HG02763 (cell line): Measurements from ENCODE around the gene OPRL1.

Experiments
- ATAC-seq: cut with Tn5 transposase; IDR thresholded peaks from one replicate; pipeline ENCODE4 v1.9.1; 2021; ENCODE audit warnings: mild to moderate bottlenecking, moderate library complexity; ENCODE audit not compliant: unreplicated experiment

Gene OPRL1

GRCh38 chr20:64070244-64070993, 9.5 kb upstream of the OPRL1 start:
- no peak for ATAC-seq

- ATAC-seq = no peak
Measured at GRCh38 chr20:64071341-64072332, 8.2 kb upstream of the OPRL1 start.

- ATAC-seq = no peak
Measured at GRCh38 chr20:64072498-64073063, 7.3 kb upstream of the OPRL1 start.

GRCh38 chr20:64073476-64074183, 6.3 kb upstream of the OPRL1 start:
- ATAC-seq = no peak

DNA sequence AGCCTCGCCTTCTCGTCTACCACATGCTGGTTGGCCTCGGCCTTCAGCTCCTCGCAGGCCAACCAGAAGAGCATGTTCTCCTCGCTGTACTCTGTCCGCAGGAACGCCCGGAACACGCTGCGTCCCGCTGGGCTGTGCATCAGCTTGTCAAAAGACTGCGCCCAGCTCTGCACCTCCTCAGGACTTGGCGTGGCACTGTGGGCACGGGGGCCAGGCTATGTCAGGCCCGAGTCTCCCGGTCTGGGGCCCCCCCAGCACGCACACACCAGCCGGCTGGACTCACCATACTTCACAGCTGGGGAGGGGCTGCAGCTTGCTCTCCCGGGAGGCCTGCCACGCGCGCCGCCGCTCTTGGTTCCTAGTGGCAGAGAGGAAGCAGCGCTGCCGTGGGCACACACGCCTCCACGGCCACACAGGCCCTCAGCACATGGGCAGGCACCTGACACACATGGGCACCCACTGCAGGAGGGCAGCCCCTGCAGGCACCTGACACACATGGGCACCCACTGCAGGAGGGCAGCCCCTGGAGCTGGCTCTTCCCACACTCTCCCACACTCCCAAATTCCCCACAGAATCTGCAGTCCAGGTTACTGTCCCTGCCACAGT, 5.6 kb upstream of the OPRL1 start:
- ATAC-seq = no peak

DNA sequence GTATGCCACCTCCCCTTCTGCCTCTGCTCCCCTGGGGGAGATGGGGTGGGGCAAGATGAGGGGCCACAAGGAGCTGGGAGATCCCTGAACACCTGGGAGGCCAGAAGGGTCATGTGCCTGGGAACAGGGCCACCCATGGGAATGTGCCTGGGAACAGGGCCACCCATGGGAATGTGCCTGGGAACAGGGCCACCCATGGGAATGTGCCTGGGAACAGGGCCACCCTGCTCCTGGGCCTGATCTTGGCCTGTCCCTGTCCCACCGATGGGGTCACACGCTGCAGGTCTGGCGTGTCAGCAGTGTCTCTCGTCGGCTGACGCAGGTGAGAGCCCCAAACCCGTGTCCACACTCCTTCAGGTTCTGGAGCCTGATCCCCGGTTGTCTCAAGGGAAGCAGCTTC, 4.9 kb upstream of the OPRL1 start:
- no peak for ATAC-seq

DNA sequence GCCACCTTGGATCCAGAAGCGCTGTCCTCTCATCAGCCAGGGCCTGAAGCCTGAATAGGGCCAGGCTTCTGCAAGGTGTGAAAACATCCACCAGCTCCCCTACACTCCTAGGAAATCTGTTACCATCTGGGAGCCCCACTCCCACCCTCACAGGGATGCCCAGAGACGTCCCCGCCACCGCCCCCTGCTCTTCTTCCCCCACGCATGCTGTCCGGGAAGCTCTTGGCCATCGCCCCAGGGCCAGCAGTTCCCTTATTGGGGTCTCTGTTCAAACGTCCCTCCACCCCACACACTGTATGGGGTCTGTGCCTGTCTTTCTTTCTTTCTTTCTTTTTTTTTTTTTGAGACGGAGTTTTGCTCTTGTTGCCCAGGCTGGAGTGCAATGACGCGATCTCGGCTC, 4.3 kb upstream of the OPRL1 start:
- ATAC-seq = no peak

DNA sequence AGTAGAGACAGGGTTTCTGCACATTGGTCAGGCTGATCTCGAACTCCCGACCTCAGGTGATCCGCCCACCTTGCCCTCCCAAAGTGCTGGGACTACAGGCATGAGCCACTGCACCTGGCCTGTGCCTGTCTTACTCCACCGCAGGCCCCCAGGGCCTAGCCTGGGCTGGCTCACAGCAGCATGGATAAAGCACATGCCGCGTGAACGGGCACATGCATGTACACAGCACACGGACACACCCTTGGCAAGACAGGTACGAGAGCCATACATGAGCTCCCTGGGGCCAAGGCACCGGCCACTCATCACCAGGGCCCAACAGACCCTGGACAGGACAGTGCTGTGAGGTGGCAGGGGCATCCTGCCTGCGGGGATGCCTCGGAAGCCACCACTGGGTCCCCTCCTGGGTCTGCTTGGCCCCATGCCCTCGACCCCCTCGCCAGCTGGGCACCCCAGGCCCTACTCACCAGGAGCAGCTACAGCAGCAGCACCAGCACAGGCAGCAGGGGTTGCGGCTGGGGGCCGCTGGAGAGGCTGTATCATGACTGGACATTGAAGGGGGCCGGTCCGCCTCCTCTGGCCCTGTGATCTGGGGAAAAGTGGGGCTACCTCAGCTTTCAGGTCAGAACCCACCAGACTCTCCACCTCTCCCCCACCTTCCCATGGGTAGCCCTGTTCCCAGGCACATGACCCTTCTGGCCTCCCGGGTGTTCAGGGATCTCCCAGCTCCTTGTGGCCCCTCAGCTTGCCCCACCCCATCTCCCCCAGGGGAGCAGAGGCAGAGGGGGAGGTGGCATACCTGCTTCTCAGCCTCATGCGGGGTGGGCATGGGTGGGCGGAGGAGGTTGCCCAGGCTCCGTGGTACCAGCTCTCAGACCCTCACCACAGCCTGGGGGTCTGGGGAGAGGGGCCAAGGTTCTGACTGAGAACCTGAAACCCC, 3.6 kb upstream of the OPRL1 start:
- ATAC-seq = no peak

- ATAC-seq = no peak
Measured at GRCh38 chr20:64077094-64077493, 2.8 kb upstream of the OPRL1 start.

- ATAC-seq = no peak
Measured at GRCh38 chr20:64077541-64077875, 2.4 kb upstream of the OPRL1 start.

- ATAC-seq = no peak
Measured at GRCh38 chr20:64077876-64078551, 1.9 kb upstream of the OPRL1 start.

DNA sequence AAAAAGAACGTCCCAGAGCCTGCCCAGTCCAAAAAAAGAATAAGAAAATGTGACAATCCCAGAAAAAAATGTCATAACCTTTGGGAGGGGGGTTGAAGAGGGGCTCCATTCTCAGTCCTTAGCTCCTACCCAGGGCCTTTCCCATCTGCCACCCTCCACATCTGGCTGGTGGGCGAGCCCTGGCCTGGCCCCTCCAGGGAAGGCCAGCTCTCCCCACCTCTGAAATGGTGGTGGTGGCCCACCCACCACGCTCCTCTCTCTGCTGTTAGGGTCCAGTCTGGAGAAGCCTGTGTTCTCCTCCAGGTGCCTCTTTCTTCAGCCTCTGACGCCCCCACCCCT, 979 bp upstream of the OPRL1 start:
- no peak for ATAC-seq

DNA sequence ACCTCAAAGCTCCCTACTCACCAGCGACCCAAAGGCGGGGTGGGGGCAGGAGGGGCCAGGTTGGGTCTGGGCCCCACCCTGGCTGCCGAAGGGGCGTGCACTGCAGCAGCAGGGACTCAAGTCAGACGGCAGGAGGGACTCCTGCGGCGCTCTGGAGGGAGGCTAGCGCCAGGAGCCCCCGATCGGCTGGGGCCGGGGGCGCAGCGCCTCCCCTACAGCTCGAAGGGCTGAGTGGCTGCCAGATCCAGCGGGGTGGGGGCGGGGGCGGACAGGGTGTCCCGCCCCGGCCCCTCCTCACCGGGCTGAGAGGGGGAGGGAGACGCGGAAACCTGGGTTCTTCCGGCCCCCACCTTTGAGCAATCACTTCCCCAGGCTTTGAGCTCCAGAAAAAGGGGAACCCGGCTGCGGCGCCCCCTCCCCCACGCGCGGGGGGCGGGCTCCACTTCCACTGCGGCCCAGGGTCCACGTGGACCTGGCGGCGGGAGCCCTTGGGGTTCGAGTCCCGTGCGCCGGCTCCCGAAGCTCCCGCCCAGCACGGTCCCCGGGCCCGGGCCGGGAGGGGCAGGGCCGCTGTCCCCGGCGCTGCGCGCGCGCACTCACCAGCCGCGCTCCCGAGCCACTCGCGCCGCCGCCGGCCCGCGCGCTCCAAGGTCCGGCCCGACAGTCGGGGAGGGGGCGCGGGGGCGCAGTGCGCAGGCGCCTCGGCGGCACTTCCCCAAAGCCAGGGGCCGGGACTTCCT, 439 bp upstream of the OPRL1 start, which contains the start of gene RGS19:
Gene RGS19 (minus strand): TSS at position 246 of the 740 bp plus-strand sequence. CDS start 2,632 bp downstream, outside the sequence.
- ATAC-seq = peak; percentile 51

DNA sequence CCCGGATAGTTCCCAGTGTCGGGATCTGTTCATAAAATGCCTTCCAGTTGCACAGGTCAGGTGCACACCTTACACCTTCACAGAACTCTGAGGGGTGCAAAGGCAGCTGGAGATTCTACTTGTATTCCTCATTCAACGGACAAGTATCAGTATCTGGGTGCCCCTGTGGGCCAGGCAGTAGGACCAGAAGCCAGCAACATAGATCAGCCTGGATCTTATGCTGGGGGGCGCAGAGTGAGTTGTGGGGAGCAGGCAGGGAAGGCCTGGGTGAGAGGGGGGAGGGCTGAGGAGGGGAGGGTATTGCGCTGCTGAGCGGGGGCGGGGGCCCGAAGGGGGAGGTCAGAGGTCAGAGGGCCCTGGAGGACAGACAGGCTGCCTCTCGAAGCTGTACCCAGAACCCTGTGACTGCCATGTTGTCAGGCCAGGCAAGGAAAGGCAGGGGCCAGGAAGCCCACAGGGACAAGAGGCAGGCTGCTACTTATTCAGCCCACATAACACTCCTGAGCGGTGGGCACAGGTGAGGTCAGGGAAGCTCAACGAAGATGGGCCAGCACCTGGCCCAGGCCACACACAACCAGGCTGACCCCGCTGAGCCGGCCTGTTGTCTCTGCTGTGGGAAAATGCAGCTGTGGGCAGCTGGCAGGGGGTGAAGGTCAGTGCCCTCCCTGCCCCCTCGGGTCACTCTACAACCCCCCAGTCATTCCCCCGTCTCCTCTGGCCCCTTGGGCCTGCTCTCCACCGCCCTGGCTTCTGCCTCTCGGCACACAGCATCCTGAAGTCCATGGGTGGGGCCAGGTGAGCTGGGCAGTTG, 1.1 kb downstream of the OPRL1 start:
- no peak for ATAC-seq

- no peak for ATAC-seq
Measured at GRCh38 chr20:64081624-64081964, 1.7 kb downstream of the OPRL1 start.

DNA sequence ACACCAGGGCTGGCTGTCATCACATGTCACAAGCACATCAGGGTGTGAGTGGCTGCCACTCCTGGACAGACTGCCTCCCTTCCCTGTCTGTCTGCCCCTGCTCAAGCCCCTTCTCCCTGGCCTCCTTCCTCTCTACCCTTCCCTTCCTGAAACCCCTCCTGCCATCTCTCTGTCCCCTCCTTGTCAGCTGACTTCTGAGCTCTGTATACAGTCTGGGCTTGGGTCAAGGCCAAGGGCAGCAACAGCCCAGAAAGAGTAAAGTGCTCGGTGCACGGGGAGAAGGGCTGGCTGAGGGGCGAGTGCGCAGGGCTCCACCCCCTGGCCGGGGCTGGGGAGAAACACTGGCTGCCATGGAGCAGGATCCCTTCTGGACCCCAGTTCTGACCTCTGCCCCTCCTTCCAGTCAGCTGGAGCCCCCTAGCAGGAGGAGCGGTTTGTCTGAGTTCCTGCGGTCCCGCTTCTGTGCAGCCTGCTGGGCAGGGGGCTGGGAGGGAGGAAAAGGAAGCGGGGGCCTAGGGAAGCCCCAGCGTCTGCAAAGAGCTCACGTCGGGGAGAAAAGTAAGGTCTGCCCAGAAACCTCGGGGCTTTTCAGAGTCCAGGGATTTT, 2.3 kb downstream of the OPRL1 start:
- no peak for ATAC-seq

DNA sequence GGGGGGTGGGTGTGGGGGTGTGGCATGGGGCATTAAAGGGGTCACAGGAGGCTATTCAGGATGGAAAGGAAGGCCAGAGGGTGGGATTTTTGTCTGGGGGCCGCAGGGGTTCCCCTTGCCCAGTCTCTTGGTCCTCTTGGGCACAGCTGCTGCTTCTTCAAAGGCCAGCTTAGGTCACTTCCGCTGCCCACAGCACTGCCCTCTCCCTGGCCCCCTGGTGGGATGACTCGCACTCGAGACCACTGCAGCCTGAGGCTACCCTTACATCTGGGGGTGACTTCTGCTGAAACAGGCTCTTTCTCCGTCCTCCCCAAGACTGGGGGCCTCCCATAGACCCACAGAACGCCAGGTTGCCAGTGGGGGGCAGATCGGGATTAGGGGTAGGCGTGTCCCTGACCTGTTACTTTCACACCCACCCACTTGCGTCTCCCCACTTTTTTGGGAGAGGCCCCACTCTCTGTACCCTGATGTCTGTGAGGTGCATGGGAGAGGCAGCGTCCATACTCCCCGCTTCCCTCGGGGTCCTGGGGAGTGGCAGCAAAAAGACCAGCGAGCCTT, 3.0 kb downstream of the OPRL1 start:
- no peak for ATAC-seq
